IPS-18c (cell line): ENCODE data around the gene SLC1A4.
A peak's percentile ranks its signal among the peaks of the same experiment; 100 is the strongest.
"Not testable (repeated sequence)": the region's sequence is repeated elsewhere in the genome, so short reads cannot be mapped to it uniquely, and the experiment has no call there.

Experiments used
- H3K4me3 ChIP-seq: 2 replicates; pipeline ENCODE4 v1.7.0; 2013; ENCODE audit warnings: low read depth, mild to moderate bottlenecking, low read length, moderate library complexity; ENCODE audit not compliant: insufficient read depth
- H3K9me3 ChIP-seq: one replicate; pipeline ENCODE4 v1.6.1; 2013; ENCODE audit warnings: mild to moderate bottlenecking, low read length, moderate library complexity; ENCODE audit not compliant: control insufficient read depth, insufficient read depth

Gene SLC1A4

GRCh38 chr2:64982932-64983331 is 6.3 kb upstream of the SLC1A4 start:
- Histone ChIP-seq H3K9me3 (no peaks in the 10 kb centered on the region), H3K4me3 (no peak overlapping the region)

DNA sequence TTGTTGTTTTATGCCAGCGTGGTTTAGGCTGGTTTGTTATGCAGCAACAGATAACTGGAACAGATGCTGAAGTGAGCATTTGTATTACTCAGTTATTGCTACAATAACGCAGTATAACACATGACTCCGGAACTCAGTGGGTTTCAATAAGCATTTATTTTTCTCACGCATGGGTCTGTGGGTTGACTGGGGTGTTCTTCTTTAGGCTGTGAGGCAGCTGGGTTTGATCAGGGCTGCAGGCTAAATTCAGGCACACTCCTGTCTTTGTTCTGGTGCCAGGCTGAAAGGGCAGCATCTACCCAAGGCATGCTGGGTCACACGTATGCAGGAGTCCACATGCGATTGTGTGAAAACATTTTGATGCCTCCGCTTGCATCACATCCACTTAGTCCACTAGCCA is 3.8 kb upstream of the SLC1A4 start:
- H3K9me3 ChIP-seq: no peaks in the 10 kb centered on the region

DNA sequence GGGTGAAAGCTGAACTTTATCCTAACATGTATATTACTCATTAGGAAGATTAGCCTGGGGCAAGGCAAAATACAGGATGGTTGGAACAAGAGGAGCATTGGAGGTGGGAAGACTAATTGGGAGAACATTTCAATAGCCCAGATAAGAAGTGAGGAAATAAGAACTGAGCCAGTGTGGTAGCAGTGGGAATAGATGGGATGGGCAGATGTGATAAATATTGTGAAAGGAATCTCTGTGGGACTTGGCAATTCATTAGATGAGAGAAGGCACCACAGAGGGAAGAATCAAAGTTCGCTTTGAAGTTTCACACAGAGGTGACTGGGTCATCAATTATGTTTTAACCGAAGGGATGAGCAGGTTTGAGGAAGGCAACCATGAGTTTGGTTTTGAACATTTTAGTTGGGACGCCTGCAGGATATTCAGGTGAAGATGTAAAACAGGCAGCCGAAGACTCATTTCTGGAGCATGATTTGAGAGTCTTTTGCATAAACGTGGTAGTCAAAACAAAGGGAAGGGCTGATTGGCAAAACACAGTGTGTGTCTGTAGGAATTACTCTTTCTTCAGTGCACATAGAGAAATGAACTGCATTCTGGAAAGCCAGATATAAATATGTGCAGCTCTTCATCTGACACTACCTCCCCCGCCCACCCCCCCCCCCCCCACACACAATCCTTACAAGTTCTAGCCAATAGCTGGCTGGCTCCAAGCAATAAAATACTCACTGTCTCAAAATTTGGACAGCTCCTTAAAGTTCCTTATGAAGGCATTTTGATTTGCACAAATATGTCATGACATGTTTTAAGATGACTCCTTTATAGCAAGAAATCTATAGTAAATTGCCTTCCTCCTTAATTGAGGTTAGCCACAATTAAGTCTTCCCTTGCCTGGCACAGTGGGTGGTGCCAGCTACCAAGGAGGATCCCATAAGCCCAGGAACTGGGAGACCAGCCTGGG is 1.9 kb upstream of the SLC1A4 start:
- H3K4me3 ChIP-seq: no peak overlapping the region

More for the DNA sequence above, 3.8 kb upstream of the SLC1A4 start:
- H3K4me3 ChIP-seq: no peak overlapping the region

GRCh38 chr2:64987956-64988419 is 1.2 kb upstream of the SLC1A4 start:
- Histone ChIP-seq H3K9me3 (no peaks in the 10 kb centered on the region), H3K4me3 (peak overlapping the region; percentile 70)

More for the DNA sequence above, 1.9 kb upstream of the SLC1A4 start:
- no peaks in the 10 kb centered on the region for H3K9me3 ChIP-seq

DNA sequence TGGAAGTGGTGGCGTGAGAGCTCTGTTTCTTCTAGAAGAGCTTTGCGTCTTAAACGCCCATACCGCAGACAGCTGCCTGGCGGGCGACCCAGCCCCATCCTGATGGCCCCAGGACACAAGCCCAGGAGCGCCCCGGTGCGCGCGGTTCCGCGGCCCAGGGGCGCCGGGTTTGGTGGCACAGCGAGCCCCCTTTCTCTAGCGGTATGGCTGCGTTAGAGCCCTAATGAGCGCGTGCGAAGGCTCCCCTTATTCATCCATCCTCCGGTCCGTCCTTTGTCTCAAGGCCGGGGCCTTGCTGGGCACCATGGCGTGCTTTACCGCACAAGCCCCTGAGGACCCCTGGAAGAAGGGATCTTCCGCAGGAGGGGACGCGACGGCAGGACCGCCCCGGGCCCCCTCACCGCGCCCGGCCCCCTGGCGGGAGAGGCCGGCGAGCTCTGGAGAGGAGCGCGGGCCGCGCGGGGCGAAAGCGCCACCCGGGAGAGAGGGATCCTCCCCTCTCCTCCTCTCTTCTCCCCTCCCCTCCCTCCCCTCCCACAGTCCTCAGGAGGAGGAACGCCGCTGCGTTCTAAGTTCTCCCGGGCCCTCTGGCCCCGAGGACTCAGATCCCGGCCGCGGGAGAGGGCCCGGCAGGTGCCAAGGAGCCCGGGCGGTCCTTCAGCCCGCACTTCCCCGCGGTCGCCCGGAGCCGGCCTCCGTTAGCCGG is 626 bp upstream of the SLC1A4 start:
- Histone ChIP-seq H3K9me3 (no peaks in the 10 kb centered on the region), H3K4me3 (peak overlapping the region; percentile 70)

GRCh38 chr2:64989982-64990614 is 899 bp downstream of the SLC1A4 start:
- Histone ChIP-seq H3K4me3 (peak overlapping the region; percentile 70), H3K9me3 (no peaks in the 10 kb centered on the region)

GRCh38 chr2:64990876-64991275 is 1.7 kb downstream of the SLC1A4 start:
- Histone ChIP-seq H3K9me3 (no peaks in the 10 kb centered on the region), H3K4me3 (no peak overlapping the region)

DNA sequence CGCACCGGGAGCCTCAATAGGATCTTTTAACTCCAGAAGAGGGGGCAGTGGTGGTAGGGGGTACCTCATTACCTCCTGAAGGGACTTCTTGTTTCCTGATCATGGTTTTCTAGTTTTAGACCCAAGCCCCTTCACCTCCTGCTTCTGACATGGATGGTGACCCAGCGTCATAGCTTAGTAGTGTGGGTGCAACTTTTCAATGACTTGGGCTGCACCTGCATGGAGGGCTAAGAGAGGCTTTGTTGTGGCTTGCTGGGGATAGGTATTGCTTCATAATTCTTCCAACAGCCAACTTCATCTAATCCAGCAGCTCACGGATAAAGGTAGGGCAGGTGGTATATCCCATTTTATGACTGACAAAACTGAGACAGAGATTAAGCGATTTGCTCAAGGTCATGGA is 3.0 kb downstream of the SLC1A4 start:
- Histone ChIP-seq H3K9me3 (no peaks in the 10 kb centered on the region), H3K4me3 (no peak overlapping the region)

DNA sequence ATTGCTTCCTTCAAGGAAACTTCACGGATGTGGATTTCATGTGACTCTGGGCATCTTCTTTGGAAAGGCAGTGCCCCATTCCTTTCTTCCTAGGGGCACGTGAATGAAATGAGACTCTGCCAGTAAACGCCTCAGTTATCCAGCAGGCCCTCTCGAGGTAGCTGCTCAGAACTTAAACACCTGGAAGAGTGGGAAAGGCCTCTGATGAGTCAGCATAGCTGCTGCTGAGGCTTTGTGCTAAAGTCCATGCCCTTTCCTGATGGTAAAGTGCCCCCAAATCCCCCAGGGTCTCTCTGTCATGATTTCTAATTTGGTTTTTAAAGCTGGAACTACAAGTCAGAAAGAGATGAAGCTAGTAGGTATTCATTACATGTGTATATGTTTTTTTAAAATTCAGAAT is 3.8 kb downstream of the SLC1A4 start:
- Histone ChIP-seq H3K9me3 (no peaks in the 10 kb centered on the region), H3K4me3 (no peak overlapping the region)

GRCh38 chr2:64995041-64995440 is 5.8 kb downstream of the SLC1A4 start:
- no peaks in the 10 kb centered on the region for H3K9me3 ChIP-seq
- H3K4me3 ChIP-seq: no peak overlapping the region

DNA sequence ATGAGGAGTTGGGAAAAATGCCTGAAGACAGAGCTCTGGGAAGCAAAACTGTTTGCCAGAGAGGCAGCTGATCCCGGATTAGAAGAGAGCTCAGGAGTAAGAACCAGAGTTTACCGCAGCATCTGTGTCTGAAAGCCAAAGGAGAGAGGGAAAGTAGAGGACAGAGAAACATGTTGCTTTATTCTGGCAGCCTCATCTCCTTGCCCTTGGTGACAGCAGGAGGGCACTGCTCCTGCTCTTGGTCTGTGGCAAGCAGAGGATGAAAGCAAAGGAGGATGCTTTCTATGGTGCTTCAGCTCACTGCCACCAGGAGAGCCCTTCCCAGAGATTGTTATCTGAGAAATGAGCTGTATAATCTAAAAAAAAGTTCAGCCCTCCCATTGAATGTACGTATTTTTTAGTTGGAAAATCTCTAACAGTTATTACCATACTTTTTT is 7.7 kb downstream of the SLC1A4 start:
- no peaks in the 10 kb centered on the region for H3K9me3 ChIP-seq
- H3K4me3 ChIP-seq: no peak overlapping the region

DNA sequence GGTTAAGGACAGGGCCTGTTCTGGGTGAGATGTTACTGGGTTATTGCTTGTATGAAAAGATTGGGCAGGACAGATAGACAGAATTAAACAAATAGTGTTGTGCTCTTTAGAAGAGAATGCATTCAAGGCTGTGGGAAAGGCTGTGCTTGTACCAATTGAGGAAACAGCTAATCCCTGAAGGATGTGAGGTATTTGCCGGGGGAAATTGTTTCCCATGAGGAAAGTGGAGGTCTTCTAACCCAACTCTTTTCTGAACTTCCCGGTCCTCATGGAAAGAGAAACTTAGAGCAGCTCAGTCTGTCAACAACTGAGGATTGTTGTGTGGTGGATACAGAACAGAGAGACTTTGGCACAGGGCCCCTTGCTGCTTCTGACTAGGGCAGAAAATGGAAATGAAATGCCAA is 9.5 kb downstream of the SLC1A4 start:
- H3K4me3 ChIP-seq: no peak overlapping the region
- H3K9me3 ChIP-seq: no peaks in the 10 kb centered on the region

DNA sequence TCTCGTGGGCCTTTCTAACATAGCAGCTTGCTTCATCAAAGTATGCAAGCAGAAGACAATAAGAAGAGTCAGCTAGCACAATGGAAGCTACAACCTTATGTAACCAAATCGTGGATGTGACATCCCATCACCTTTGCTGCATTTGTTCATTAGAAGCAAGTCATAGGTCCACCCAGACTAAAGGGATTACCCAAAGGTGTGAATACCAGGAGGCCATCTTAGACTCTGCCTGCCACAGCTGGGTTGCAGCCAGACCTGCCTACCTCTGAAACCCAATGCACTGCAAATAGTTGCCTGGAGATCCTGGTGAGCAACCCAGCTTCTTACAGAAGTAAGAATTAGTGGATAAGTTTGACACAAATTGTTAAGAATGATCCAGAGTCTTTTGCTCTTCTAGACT is 10.6 kb downstream of the SLC1A4 start:
- Histone ChIP-seq H3K9me3 (no peaks in the 10 kb centered on the region), H3K4me3 (no peak overlapping the region)

DNA sequence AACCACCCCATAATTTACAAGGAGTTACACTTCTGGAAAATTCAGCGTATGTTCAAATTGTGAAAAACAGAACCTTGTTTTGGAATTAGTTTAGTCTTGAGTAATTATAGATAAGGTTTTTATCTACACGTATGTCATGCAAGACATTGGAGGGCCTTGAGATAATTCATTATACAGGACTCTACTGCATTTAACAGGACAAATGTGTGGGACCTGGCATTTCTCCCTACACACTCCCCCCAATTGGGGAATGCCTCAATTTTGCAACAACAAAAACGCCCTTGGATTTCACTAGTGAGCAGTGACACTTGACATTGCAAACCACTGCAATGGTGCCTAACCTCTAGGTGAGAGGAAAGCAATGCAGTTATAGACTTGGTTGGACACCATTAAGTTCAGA is 11.4 kb downstream of the SLC1A4 start:
- Histone ChIP-seq H3K4me3 (no peak overlapping the region), H3K9me3 (no peaks in the 10 kb centered on the region)

DNA sequence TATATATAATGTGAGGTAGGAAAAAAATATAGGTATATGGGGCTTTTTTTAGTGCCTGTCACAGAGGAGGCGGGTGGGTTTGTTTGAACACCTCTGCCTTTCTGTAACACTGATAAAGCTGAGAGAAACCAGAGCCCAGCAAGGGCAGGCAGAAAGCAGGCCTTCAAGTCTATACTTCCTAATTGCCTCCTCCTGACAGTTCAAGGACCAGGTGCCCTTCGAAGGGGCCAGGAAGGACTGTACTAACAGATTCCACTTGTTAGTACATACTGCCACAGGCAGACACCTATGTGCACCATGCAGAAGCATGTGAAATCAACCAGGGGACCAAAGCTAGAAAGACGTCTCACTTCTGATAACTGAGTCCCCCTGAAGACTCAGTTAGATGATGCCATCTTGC is 13.8 kb downstream of the SLC1A4 start:
- Histone ChIP-seq H3K9me3 (no peaks in the 10 kb centered on the region), H3K4me3 (no peak overlapping the region)

- H3K9me3 ChIP-seq, H3K4me3 ChIP-seq: not testable (repeated sequence)
Measured at GRCh38 chr2:65004232-65004631, 15.0 kb downstream of the SLC1A4 start.

DNA sequence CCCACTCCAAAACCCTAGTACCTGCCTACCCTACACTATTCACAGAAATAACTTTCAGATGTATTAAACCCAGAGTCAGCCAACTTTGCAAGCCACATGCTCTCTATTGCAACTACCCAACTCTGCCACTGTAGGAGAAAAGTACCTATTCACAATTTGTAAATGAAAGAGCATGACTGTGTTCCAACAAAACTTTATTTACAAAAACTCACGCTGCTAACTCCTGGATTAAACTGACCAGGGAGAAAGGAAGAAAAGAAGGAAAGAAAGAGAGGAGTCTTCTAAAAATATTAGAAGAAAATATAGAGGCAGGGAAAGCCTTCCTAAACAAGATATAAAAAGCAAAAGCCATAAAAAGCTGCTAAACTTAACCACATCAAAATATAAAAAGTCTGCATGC is 24.6 kb downstream of the SLC1A4 start:
- no peaks in the 10 kb centered on the region for H3K9me3 ChIP-seq
- H3K4me3 ChIP-seq: no peak overlapping the region

- no peaks in the 10 kb centered on the region for H3K9me3 ChIP-seq
Measured at GRCh38 chr2:65015731-65016130, 26.5 kb downstream of the SLC1A4 start.

More at GRCh38 chr2:65015731-65016130, 26.5 kb downstream of the SLC1A4 start:
- no peak overlapping the region for H3K4me3 ChIP-seq
